ENCODE measurements around the gene DDX39B.

DNA sequence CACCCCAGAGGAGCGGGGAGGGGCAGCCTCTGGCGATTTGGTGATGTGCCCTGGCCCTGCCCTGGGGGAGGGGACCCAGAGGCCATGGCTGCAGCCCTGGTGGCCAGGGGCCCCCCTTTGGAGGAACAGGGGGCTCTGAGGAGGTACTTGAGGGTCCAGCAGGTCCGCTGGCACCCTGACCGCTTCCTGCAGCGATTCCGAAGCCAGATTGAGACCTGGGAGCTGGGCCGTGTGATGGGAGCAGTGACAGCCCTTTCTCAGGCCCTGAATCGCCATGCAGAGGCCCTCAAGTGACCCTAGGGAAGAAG, 16.5 kb upstream of the DDX39B start:
- TF ChIP-seq, protein P1, sequence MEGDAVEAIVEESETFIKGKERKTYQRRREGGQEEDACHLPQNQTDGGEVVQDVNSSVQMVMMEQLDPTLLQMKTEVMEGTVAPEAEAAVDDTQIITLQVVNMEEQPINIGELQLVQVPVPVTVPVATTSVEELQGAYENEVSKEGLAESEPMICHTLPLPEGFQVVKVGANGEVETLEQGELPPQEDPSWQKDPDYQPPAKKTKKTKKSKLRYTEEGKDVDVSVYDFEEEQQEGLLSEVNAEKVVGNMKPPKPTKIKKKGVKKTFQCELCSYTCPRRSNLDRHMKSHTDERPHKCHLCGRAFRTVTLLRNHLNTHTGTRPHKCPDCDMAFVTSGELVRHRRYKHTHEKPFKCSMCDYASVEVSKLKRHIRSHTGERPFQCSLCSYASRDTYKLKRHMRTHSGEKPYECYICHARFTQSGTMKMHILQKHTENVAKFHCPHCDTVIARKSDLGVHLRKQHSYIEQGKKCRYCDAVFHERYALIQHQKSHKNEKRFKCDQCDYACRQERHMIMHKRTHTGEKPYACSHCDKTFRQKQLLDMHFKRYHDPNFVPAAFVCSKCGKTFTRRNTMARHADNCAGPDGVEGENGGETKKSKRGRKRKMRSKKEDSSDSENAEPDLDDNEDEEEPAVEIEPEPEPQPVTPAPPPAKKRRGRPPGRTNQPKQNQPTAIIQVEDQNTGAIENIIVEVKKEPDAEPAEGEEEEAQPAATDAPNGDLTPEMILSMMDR (IDR thresholded peaks at IDR 0.05): no peak
- no peak for TF ChIP-seq ZFX (IDR thresholded peaks at IDR 0.05; ENCODE audit: borderline replicate concordance)
